ENCODE results near the gene PTN. TPM values are rescaled to one million over a fixed set of nuclear protein-coding genes. Genes with fewer than 3 reads are reported as not detected.

The PTN gene
- total and polyA plus RNA-seq, 2 of the 13 experiments (the other 11 are each of a cell fraction or from before 2014, with no cell fraction given), result not detected

- no peaks in the 10 kb centered on the region for H3K27me3 ChIP-seq (ENCODE audit: control insufficient read depth in 1 of 2, insufficient read depth in 2 of 2, low read length in 2 of 2)
- no peaks in the 10 kb centered on the region for H4K20me1 ChIP-seq (ENCODE audit: insufficient read depth, low read length)
- ATAC-seq, result no peak
- intact Hi-C loops (cut with micrococcal nuclease; ENCODE audit: unreplicated experiment), result no loop called here
- no peaks in the 10 kb centered on the region for H3K9me3 ChIP-seq (ENCODE audit: low read length)
- H3K4me1 ChIP-seq (ENCODE audit: insufficient read depth, low read length), result no peaks in the 10 kb centered on the region
- no peak for FAIRE-seq
- no peak for DNase-seq (ENCODE audit: low spot score)
- TF ChIP-seq MEIS2 (CRISPR knock-in tag; IDR thresholded peaks at IDR 0.05) (no peak), ZNF275 (CRISPR knock-in tag; IDR thresholded peaks at IDR 0.05; ENCODE audit: borderline replicate concordance) (no peak), GRHL1 (CRISPR knock-in tag; conservative IDR thresholded peaks at IDR 0.05) (no peak), EHMT2 (IDR thresholded peaks at IDR 0.05; ENCODE audit: borderline replicate concordance, low read depth, low read length) (no peak), ZNF704 (CRISPR knock-in tag; IDR thresholded peaks at IDR 0.05; ENCODE audit: borderline replicate concordance) (no peak), ZKSCAN5 (CRISPR knock-in tag; IDR thresholded peaks at IDR 0.05) (no peak), ZFX (CRISPR knock-in tag; IDR thresholded peaks at IDR 0.05; ENCODE audit: low read depth) (no peak), TBP (CRISPR knock-in tag; IDR thresholded peaks at IDR 0.05) (no peak), CEBPB (IDR thresholded peaks at IDR 0.05; ENCODE audit: borderline replicate concordance, low read depth, low read length) (no peak), HOMEZ (CRISPR knock-in tag; IDR thresholded peaks at IDR 0.05; ENCODE audit: low read depth) (no peak), ZNF567 (CRISPR knock-in tag; IDR thresholded peaks at IDR 0.05; ENCODE audit: borderline replicate concordance) (no peak), IKZF4 (CRISPR knock-in tag; IDR thresholded peaks at IDR 0.05; ENCODE audit: borderline replicate concordance, low read depth, not compliant biosample characterization) (no peak), JUN (CRISPR knock-in tag; IDR thresholded peaks at IDR 0.05) (no peak), ZNF670 (CRISPR knock-in tag; IDR thresholded peaks at IDR 0.05; ENCODE audit: borderline replicate concordance) (no peak), ZNF225 (CRISPR knock-in tag; IDR thresholded peaks at IDR 0.05) (no peak), MED13 (CRISPR knock-in tag; IDR thresholded peaks at IDR 0.05) (no peak), ZNF34 (CRISPR knock-in tag; IDR thresholded peaks at IDR 0.05; ENCODE audit: borderline replicate concordance) (no peak), ZNF496 (CRISPR knock-in tag; IDR thresholded peaks at IDR 0.05; ENCODE audit: insufficient replicate concordance) (no peak)
- H3K4me3 ChIP-seq (replicated peaks in 1 of 3; ENCODE audit: insufficient read depth in 1 of 3, low read depth in 2 of 3, low read length in 3 of 3), result no peak overlapping the region
- no peak overlapping the region for H3K4me2 ChIP-seq (ENCODE audit: low read depth, low read length)
- 3% methylated on average over 6 of the region's 6 CpGs for WGBS (ENCODE audit: low lambda C conversion rate)
- BruUV-seq (replicated peaks), result no TSS peak
- ChIA-PET CTCF (ENCODE audit: low intra/inter-chr PET ratio, low total read pairs) (no interaction called here), POLR2A (no interaction called here)
- no peak overlapping the region for H2AFZ ChIP-seq (ENCODE audit: low read length)
- H3K79me2 ChIP-seq (ENCODE audit: insufficient read depth, low read length), result no peaks in the 10 kb centered on the region
- no peaks in the 10 kb centered on the region for H3K36me3 ChIP-seq (replicated peaks in 1 of 2; ENCODE audit: control insufficient read depth in 1 of 2, insufficient read depth in 2 of 2, low read length in 2 of 2)
- in situ Hi-C loops (cut with HindIII; ENCODE audit: extremely low pct_ligation_motif_present, low pct_unique_long_range_greater_than_20kb), result no loop called here
- H3K9ac ChIP-seq (ENCODE audit: insufficient read depth, low read depth, low read length), result no peak overlapping the region
- no peak overlapping the region for H3K27ac ChIP-seq (ENCODE audit: extremely low read length, insufficient read depth, low read length)
These were observed 37.5 kb downstream of the PTN start for GRCh38 chr7:137305901-137306621.

Data from HepG2 (cell line).